ENCODE measurements around the gene CLN3. TPM values are rescaled to one million over a fixed set of nuclear protein-coding genes. Genes with fewer than 3 reads are reported as not detected.
"Not testable (repeated sequence)": the region's sequence is repeated elsewhere in the genome, so short reads cannot be mapped to it uniquely, and the experiment has no call there.

CLN3 gene
- total RNA-seq, 1 experiment from 2014 or later, result 37.3 TPM

DNA sequence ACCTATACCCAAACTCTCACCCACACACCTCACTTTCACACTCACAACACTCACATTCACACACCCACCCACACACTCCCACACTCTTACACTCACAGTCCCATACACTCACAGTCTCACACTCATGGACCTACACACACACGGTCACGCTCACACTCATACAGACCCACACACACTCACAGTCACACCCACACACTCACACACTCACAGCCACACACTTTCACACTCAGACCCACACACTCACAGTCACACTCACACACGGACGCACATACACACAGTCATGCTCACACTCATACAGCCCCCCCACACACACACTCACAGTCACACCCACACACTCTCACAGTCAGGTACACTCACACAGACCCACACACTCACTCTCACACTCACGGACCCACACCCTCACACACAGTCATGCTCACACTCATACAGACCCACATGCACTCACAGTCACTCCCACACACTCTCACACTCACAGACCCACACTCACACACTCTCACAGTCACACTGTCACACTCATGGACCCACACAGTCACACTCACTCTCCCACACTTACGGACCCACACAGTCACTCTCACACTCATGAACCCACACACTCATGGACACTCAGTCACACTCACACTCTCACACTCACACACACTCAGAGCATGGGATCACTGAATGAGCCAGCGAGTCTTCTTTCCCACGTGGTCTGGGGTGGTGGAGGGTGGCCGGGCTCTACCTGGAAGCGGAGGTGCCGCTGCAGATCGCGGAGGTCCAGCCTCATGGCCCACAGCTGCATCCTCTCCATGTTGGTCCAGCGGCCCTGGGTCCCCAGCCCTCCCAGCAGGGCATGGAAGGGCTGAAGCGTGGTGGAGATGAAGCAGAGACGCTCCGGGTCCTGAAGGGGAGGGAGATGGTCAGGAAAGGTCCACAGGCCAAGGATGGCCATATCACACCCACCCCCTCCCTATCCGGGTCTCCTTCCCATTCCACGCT is 9.7 kb upstream of the CLN3 start:
- Histone ChIP-seq H3K27me3 (replicated peaks; ENCODE audit: insufficient read depth, low read depth, low read length, poor library complexity) (peaks cover 11% of the 10 kb centered on the region), H3K36me3 (ENCODE audit: insufficient read depth, low read length, poor library complexity, severe bottlenecking) (no peaks in the 10 kb centered on the region), H3K9me3 (ENCODE audit: low read depth, low read length, poor library complexity, severe bottlenecking) (no peaks in the 10 kb centered on the region), H3K4me3 (ENCODE audit: low read depth, low read length, poor library complexity, severe bottlenecking) (no peak overlapping the region), H3K27ac (ENCODE audit: low read depth, low read length, poor library complexity, severe bottlenecking) (no peak overlapping the region), H3K4me1 (ENCODE audit: insufficient read depth, low read length, poor library complexity, severe bottlenecking) (no peaks in the 10 kb centered on the region)
- intact Hi-C loops (cut with micrococcal nuclease; ENCODE audit: unreplicated experiment), result no loop called here
- no TSS peak for BruUV-seq (replicated peaks)
- CTCF ChIA-PET, result no interaction called here
- TF ChIP-seq EZH2 (IDR thresholded peaks at IDR 0.05; ENCODE audit: borderline replicate concordance, low read depth, low read length, poor library complexity, severe bottlenecking), result no peak
- TF ChIP-seq, protein P1, sequence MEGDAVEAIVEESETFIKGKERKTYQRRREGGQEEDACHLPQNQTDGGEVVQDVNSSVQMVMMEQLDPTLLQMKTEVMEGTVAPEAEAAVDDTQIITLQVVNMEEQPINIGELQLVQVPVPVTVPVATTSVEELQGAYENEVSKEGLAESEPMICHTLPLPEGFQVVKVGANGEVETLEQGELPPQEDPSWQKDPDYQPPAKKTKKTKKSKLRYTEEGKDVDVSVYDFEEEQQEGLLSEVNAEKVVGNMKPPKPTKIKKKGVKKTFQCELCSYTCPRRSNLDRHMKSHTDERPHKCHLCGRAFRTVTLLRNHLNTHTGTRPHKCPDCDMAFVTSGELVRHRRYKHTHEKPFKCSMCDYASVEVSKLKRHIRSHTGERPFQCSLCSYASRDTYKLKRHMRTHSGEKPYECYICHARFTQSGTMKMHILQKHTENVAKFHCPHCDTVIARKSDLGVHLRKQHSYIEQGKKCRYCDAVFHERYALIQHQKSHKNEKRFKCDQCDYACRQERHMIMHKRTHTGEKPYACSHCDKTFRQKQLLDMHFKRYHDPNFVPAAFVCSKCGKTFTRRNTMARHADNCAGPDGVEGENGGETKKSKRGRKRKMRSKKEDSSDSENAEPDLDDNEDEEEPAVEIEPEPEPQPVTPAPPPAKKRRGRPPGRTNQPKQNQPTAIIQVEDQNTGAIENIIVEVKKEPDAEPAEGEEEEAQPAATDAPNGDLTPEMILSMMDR (conservative IDR thresholded peaks at IDR 0.05; ENCODE audit: low read depth, low read length), result no peak
- DNase-seq (ENCODE audit: low spot score), result no peak
- POLR2A ChIA-PET (ENCODE audit: low non-redundant PET), result no interaction called here

DNA sequence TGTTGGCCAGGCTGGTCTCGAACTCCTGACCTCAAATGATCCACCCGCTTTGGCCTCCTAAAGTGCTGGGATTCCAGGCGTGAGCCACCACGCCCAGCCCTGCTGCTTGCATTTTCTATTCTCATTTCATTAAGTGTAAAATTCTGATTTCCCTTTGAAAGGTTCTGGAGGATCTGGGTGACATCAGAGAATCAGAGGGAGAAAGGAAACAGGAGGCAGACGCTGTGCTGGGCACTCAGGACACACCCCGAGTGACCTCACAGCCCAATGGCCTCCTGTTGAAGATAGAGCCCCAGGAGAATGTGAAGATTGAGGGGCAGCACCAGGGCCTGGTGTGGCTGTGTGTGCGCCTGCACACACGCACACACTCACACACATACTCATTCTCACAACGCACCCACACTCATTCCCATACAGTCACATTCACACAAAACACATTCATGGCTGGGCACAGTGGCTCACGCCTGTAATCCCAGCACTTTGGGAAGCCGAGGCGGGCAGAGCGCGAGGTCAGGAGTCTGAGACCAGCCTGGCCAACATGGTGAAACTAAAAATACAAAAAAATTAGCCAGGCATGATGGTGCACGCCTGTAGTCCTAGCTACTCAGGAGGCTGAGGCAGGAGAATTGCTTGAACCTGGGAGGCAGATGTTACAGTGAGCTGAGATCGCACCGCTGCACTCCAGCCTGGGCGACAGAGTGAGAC is 8.8 kb upstream of the CLN3 start:
- H3K4me3 ChIP-seq (ENCODE audit: low read depth, low read length, poor library complexity, severe bottlenecking); H3K36me3 ChIP-seq (ENCODE audit: insufficient read depth, low read length, poor library complexity, severe bottlenecking); H3K27me3 ChIP-seq (replicated peaks; ENCODE audit: insufficient read depth, low read depth, low read length, poor library complexity); CTCF ChIA-PET; H3K4me1 ChIP-seq (ENCODE audit: insufficient read depth, low read length, poor library complexity, severe bottlenecking); BruUV-seq (replicated peaks); H3K27ac ChIP-seq (ENCODE audit: low read depth, low read length, poor library complexity, severe bottlenecking); DNase-seq (ENCODE audit: low spot score); intact Hi-C loops (cut with micrococcal nuclease; ENCODE audit: unreplicated experiment); H3K9me3 ChIP-seq (ENCODE audit: low read depth, low read length, poor library complexity, severe bottlenecking): not testable (repeated sequence)
- POLR2A ChIA-PET (ENCODE audit: low non-redundant PET), result interaction anchor here (0.6 kb wide), 1 partner anchor 321 kb away, joined by 15 read pairs; no protein-coding TSS in a partner anchor

DNA sequence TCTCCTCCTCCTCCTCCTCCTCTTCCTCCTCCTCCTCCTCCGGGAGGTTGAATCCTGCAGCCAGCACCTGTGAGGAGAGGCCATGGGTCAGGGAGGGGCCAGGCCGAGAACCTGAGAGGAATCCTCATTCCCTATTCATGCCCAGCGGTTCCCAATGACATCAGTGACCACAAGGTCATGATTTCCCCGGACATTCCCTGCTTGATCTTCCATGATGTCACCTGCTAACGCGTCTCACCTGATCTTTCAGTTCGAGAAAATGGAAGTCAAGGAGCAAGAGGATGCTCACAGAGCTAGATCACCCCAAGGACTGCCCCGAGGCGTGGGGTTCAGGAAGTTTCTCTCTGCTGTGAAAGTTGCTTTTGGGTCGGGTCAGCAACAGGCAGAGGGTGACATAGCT is 8.0 kb upstream of the CLN3 start:
- no peak for DNase-seq (ENCODE audit: low spot score)
- no TSS peak for BruUV-seq (replicated peaks)
- ChIA-PET POLR2A (ENCODE audit: low non-redundant PET) (no interaction called here), CTCF (no interaction called here)
- Histone ChIP-seq H3K4me1 (ENCODE audit: insufficient read depth, low read length, poor library complexity, severe bottlenecking) (no peaks in the 10 kb centered on the region), H3K4me3 (ENCODE audit: low read depth, low read length, poor library complexity, severe bottlenecking) (no peak overlapping the region), H3K9me3 (ENCODE audit: low read depth, low read length, poor library complexity, severe bottlenecking) (no peaks in the 10 kb centered on the region), H3K27me3 (replicated peaks; ENCODE audit: insufficient read depth, low read depth, low read length, poor library complexity) (peaks cover 2% of the 10 kb centered on the region), H3K27ac (ENCODE audit: low read depth, low read length, poor library complexity, severe bottlenecking) (no peak overlapping the region), H3K36me3 (ENCODE audit: insufficient read depth, low read length, poor library complexity, severe bottlenecking) (no peaks in the 10 kb centered on the region)
- TF ChIP-seq, protein P1 (conservative IDR thresholded peaks at IDR 0.05; ENCODE audit: low read depth, low read length), result no peak
- no peak for TF ChIP-seq EZH2 (IDR thresholded peaks at IDR 0.05; ENCODE audit: borderline replicate concordance, low read depth, low read length, poor library complexity, severe bottlenecking)
- intact Hi-C loops (cut with micrococcal nuclease; ENCODE audit: unreplicated experiment), result no loop called here

Data from A673 (cell line).